Lower lobe of right lung (tissue), 2 donors: Measurements from ENCODE around the gene PTCRA. TPM values are rescaled to one million over a fixed set of nuclear protein-coding genes. Genes with fewer than 3 reads are reported as not detected.

Experiments
- ATAC-seq, 2 donors: fragments of 200-7000 bp; cut with Tn5 transposase; one replicate each; pipeline ENCODE4 v1.9.1; 2020 to 2022; ENCODE audit warnings: mild to moderate bottlenecking in 2 of 2, moderate library complexity in 2 of 2
- DNase-seq: peaks from one replicate; pipeline ENCODE4 v3.0.0-alpha.2; 2020
- H3K27ac ChIP-seq: fragments of 200-600 bp; one replicate; pipeline ENCODE4 v1.8.0; 2022
- H3K27me3 ChIP-seq: fragments of 200-600 bp; one replicate; pipeline ENCODE4 v1.8.0; 2022; ENCODE audit warnings: low read depth
- H3K36me3 ChIP-seq: fragments of 200-600 bp; one replicate; pipeline ENCODE4 v1.8.0; 2022; ENCODE audit warnings: mild to moderate bottlenecking
- H3K4me1 ChIP-seq: fragments of 200-600 bp; one replicate; pipeline ENCODE4 v1.8.0; 2022
- H3K4me3 ChIP-seq: fragments of 200-600 bp; one replicate; pipeline ENCODE4 v1.8.0; 2022; ENCODE audit warnings: mild to moderate bottlenecking
- H3K9me3 ChIP-seq: fragments of 200-600 bp; one replicate; pipeline ENCODE4 v1.8.0; 2022
- CTCF ChIP-seq: fragments of 200-600 bp; IDR thresholded peaks from one replicate; pipeline ENCODE4 v1.8.0; 2022; ENCODE audit warnings: antibody characterized with exemption, mild to moderate bottlenecking
- intact Hi-C: fragments of 100-400 bp; cut with DNase I; formaldehyde crosslinking; loops from one replicate; pipeline ENCODE4 v1.11.0; 2022
- total RNA-seq: library from RNA; stranded (reverse); fragmentation: NEBNext Ultra II Directional; extraction: Animal tissue kit (Norgen Biotek cat#: 25700); gene quantifications from one replicate; pipeline ENCODE4 v1.2.1, GENCODE V29; 2021
- donor health status: DM: no; HTN: yes; CAD: no; lungs with severe emphysema.

The PTCRA gene
- total RNA-seq, 1 donor from 2014 or later, result 9.8 TPM

DNA sequence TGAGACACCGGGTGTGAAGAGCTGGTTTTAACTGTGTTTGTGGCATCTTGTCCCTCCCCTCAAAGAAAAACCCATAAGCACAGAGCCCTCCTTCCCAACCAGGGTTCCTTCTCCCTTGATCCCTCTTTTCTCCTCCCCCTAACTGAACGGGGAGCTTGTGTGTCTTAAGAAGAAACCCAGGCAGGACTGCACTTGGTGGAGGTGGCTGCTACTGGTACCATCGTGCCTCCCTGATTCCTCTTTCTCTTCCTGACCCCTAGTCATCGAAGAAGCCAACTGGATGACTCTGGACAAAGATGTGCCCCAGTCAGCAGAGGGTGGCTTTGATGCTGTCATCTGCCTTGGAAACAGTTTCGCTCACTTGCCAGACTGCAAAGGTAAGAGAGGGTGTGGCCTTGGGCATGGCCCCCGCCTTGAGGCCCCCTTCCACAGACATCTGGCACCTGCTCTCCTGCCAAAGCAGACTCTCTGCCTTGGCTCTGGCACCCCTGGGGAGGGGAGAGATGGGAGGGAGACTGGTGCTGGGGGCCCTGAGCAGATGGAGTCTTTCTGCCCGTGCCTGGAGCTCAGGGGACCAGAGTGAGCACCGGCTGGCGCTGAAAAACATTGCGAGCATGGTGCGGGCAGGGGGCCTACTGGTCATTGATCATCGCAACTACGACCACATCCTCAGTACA, 46.8 kb downstream of the PTCRA start:
- H3K4me1 ChIP-seq, result peaks cover 19% of the 10 kb centered on the region
- ATAC-seq (no peak), DNase-seq (no peak)
- no peak for TF ChIP-seq CTCF
- no peak overlapping the region for H3K27ac ChIP-seq
- H3K4me3 ChIP-seq, result no peak overlapping the region
- H3K36me3 ChIP-seq, result peaks cover 46% of the 10 kb centered on the region
- intact Hi-C loops, result no loop called here
- no peaks in the 10 kb centered on the region for H3K27me3 ChIP-seq
- H3K9me3 ChIP-seq, result no peaks in the 10 kb centered on the region

- H3K9me3 ChIP-seq, result no peaks in the 10 kb centered on the region
- peaks cover 19% of the 10 kb centered on the region for H3K4me1 ChIP-seq
- peaks cover 53% of the 10 kb centered on the region for H3K36me3 ChIP-seq
- intact Hi-C loops, result no loop called here
- no peak for DNase-seq
- no peak overlapping the region for H3K27ac ChIP-seq
- no peaks in the 10 kb centered on the region for H3K27me3 ChIP-seq
- no peak for ATAC-seq
- no peak overlapping the region for H3K4me3 ChIP-seq
- no peak for TF ChIP-seq CTCF
These were observed 47.5 kb downstream of the PTCRA start for GRCh38 chr6:42963179-42963854.

GRCh38 chr6:42963855-42964605, 48.2 kb downstream of the PTCRA start:
- H3K4me3 ChIP-seq, result no peak overlapping the region
- H3K27me3 ChIP-seq, result no peaks in the 10 kb centered on the region
- peaks cover 19% of the 10 kb centered on the region for H3K4me1 ChIP-seq
- intact Hi-C loops, result no loop called here
- no peaks in the 10 kb centered on the region for H3K9me3 ChIP-seq
- H3K27ac ChIP-seq, result no peak overlapping the region
- no peak for ATAC-seq
- TF ChIP-seq CTCF, result no peak
- peaks cover 60% of the 10 kb centered on the region for H3K36me3 ChIP-seq
- no peak for DNase-seq

DNA sequence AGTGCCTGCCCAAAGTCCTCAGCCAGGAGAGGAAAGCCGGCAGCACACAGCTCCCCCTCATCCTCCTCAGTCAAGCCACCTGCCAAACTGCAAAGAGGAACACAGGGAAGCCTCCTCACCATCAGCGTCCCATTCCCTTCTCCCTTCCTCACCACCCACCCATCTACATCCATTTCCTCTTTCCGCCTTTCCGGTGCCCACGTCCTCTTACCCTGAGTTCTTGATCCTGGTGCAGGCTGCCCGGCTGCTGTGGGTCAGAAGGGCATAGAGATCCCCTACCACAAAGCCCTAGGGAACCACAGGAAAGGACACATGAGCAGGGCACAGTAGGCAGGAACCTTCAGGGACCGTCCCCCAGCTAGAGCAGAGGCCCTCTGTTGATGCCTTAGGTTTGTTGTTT, 50.7 kb downstream of the PTCRA start:
- DNase-seq, result no peak

More for the DNA sequence above, 50.7 kb downstream of the PTCRA start:
- no peak overlapping the region for H3K4me3 ChIP-seq
- intact Hi-C loops, result no loop called here
- no peaks in the 10 kb centered on the region for H3K9me3 ChIP-seq
- H3K4me1 ChIP-seq, result no peaks in the 10 kb centered on the region
- no peak for ATAC-seq
- H3K27me3 ChIP-seq, result no peaks in the 10 kb centered on the region
- H3K27ac ChIP-seq, result no peak overlapping the region
- no peak for TF ChIP-seq CTCF
- H3K36me3 ChIP-seq, result peaks cover 68% of the 10 kb centered on the region
